Kidney (tissue), 14 donors: Measurements from ENCODE around the gene MIB2. TPM values are rescaled to one million over a fixed set of nuclear protein-coding genes. Genes with fewer than 3 reads are reported as not detected.

ENCODE experiments used
- DNase-seq, 5 donors: peaks; one replicate each; pipeline ENCODE4 v3.0.0-alpha.2; 2013 to 2020
- FAIRE-seq: peaks from 2 replicates; lab custom pipeline; 2012; peaks lifted over from hg19 to GRCh38; lab: Jason Lieb, UNC
- H3K27ac ChIP-seq, 2 donors: one replicate each; pipeline ENCODE4 v1.7.0; 2013; ENCODE audit warnings: low read depth in 2 of 2, low read length in 2 of 2, inconsistent platforms in 1 of 2
- H3K27me3 ChIP-seq: one replicate; pipeline ENCODE4 v1.7.1; 2013; ENCODE audit warnings: low read length, inconsistent platforms; ENCODE audit not compliant: control insufficient read depth, insufficient read depth
- H3K36me3 ChIP-seq, 3 donors: one replicate each; pipeline versions ENCODE4 v1.7.0 to v1.7.1; 2013; ENCODE audit warnings: low read length in 3 of 3, control low read depth in 1 of 3, inconsistent platforms in 1 of 3; ENCODE audit not compliant: insufficient read depth in 3 of 3, control insufficient read depth in 2 of 3
- H3K4me1 ChIP-seq, 3 donors: one replicate each; pipeline versions ENCODE4 v1.7.0 to v1.7.1; 2013; ENCODE audit warnings: low read length in 3 of 3, inconsistent platforms in 1 of 3, low read depth in 1 of 3; ENCODE audit not compliant: control insufficient read depth in 2 of 3, insufficient read depth in 2 of 3
- H3K4me3 ChIP-seq, 3 donors: one replicate each; pipeline versions ENCODE4 v1.7.0 to v1.8.1; 2013; ENCODE audit warnings: low read length in 3 of 3, control low read depth in 1 of 3, inconsistent platforms in 1 of 3
- H3K9ac ChIP-seq, 3 donors: one replicate each; pipeline versions ENCODE4 v1.7.0 to v1.7.1; 2013; ENCODE audit warnings: low read length in 3 of 3, control low read depth in 1 of 3, inconsistent platforms in 1 of 3
- H3K9me3 ChIP-seq, 3 donors: one replicate each; pipeline versions ENCODE4 v1.7.0 to v1.7.1; 2013; ENCODE audit warnings: low read length in 3 of 3, control low read depth in 1 of 3, inconsistent platforms in 1 of 3; ENCODE audit not compliant: control insufficient read depth in 2 of 3, insufficient read depth in 1 of 3
- CTCF ChIP-seq: IDR thresholded peaks from 3 replicates; pipeline ENCODE4 v1.5.1; 2012; ENCODE audit warnings: mild to moderate bottlenecking, moderate library complexity, borderline replicate concordance; ENCODE audit not compliant: insufficient read depth; ENCODE audit errors: extremely low read depth
- intact Hi-C: fragments of 100-400 bp; cut with DNase I; formaldehyde crosslinking; loops from one replicate; pipeline ENCODE4 v1.11.1; 2022
- polyA plus RNA-seq: library from polyadenylated mRNA; stranded (reverse); fragments of 350-450 nt; fragmentation: Illumina TruSeq; extraction: RNeasy Lipid Tissue Mini Kit (QIAGEN cat#74804); gene quantifications from one replicate; pipeline ENCODE4 v1.2.3, GENCODE V29; 2014; ENCODE audit warnings: low read depth, low replicate concordance; ENCODE audit not compliant: insufficient read depth
- total RNA-seq: library from RNA; stranded (reverse); fragmentation: NEBNext Ultra II Directional; extraction: Animal tissue kit (Norgen Biotek cat#: 25700); gene quantifications from one replicate; pipeline ENCODE4 v1.2.1, GENCODE V29; 2021
- donor health status: control.
- donor health status: control.
- donor health status: control.
- donor health status: control.
- donor health status: control.
- donor health status: DM: yes; HTN: yes; CAD: no.
- donor health status: Normal renal cell carcinoma (clear cell type).

Gene MIB2
- total and polyA plus RNA-seq, 2 donors from 2014 or later, result 35.6 to 61.6 TPM

DNA sequence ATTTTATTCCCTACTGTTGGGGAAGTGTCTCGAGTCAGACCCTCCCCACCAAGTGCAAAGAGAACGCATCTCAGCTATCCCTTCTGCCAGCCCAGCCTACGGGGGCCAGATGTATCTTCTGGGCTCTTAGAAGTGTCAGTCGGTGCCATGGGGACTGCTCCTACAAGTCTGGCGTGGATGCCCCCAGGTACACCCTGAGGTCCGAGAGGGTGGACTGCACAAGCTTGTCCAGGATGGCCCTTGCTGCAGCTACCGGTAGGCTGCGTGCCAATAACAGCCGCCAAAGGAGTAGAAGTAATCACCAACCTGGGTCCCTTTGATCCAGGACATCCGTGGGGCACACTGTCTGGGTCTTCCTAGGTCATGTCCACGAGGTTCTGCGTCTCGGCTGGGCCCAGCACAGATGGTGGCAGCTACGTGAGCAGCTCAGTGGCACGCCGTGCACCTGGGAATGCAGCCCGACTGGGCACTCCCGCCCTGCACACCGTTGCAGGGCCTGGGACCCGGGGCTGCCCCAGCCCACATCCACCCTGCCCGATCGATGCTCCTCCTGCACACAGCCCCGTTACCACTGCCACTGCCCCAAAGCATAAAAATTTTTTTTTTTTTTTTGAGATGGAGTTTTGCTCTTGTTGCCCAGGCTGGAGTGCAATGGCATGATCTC, 31.8 kb upstream of the MIB2 start:
- no peak for TF ChIP-seq CTCF
- Histone ChIP-seq H3K27me3 (peaks cover 2% of the 10 kb centered on the region), H3K36me3 (no peaks in the 10 kb centered on the region), H3K4me1 (no peaks in the 10 kb centered on the region), H3K9ac (no peak overlapping the region), H3K9me3 (no peaks in the 10 kb centered on the region), H3K4me3 (no peak overlapping the region), H3K27ac (no peak overlapping the region)
- no peak for DNase-seq
- FAIRE-seq, result no peak
- intact Hi-C loops, result no loop called here

- Histone ChIP-seq H3K36me3 (no peaks in the 10 kb centered on the region), H3K4me1 (no peaks in the 10 kb centered on the region), H3K27ac (no peak overlapping the region), H3K4me3 (no peak overlapping the region), H3K9ac (no peak overlapping the region), H3K27me3 (peaks cover 6% of the 10 kb centered on the region), H3K9me3 (no peaks in the 10 kb centered on the region)
- FAIRE-seq (no peak), DNase-seq (no peak)
- intact Hi-C loops, result no loop called here
- no peak for TF ChIP-seq CTCF
These were observed 23.8 kb upstream of the MIB2 start for GRCh38 chr1:1591452-1591851.

DNA sequence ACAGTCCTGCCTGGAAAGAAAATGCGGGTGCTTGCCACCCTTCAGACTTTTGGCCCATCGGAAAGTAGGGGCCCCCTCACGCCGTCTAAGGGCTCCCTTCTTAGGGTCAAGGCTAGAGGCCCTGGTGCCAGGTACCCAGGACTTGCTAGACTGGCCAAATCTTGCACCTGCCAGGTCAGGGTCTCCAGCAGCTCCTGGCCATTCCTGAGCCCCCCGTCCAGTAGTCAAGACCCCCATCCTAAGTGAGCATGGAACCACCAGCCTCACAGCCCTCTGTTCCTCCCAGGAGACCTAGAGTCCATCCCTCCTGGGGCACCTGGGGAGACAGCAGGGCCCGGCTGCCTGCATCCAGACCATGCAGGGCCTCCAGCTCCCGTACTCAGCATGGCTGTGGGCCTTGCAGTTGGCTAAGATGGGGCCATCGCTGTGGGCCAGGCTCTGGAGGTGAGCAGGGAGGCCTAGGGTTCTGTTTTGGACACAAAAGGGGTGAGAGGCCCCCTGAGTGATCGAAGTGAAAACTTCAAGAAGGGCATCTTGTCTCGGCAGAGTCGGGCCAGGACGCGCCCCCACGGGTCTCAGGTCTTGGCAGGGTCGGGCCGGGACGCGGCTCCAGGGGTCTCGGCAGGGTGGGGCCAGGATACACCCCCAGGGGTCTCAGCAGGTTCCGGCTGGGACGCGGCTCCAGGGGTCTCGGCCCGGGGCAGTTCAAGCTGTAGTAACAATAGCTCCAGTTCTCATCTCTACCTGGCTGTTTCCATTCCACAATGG, 21.3 kb upstream of the MIB2 start:
- Histone ChIP-seq H3K9me3 (no peaks in the 10 kb centered on the region), H3K9ac (no peak overlapping the region), H3K27me3 (peaks cover 8% of the 10 kb centered on the region), H3K4me3 (no peak overlapping the region), H3K36me3 (no peaks in the 10 kb centered on the region), H3K27ac (no peak overlapping the region), H3K4me1 (peaks cover 0 to 8% (median 0%) of the 10 kb centered on the region in 3 donors)
- DNase-seq (no peak), FAIRE-seq (no peak)
- intact Hi-C loops, result no loop called here
- TF ChIP-seq CTCF, result no peak
